Tibial nerve (tissue), 4 donors: ENCODE results near the gene USP5. TPM values are rescaled to one million over a fixed set of nuclear protein-coding genes. Genes with fewer than 3 reads are reported as not detected.
A peak's percentile ranks its signal among the peaks of the same experiment; 100 is the strongest.

ENCODE experiments used
- DNase-seq, 2 donors: peaks; one replicate each; pipeline ENCODE4 v3.0.0-alpha.2; 2019; ENCODE audit warnings: low spot score in 2 of 2
- H3K27ac ChIP-seq, 4 donors: fragments of 200-600 bp; sonication (generic) in 3 of 4; one replicate each; pipeline ENCODE4 v1.5.1; 2017 to 2019; ENCODE audit warnings: mild to moderate bottlenecking in 1 of 4
- H3K27me3 ChIP-seq, 2 donors: fragments of 200-600 bp; sonication (generic) in 1 of 2; one replicate each; pipeline versions ENCODE4 v1.5.1 to v1.6.0; 2017 to 2019
- H3K36me3 ChIP-seq, 3 donors: fragments of 200-600 bp; sonication (generic); one replicate each; pipeline ENCODE4 v1.5.1; 2018 to 2019
- H3K4me1 ChIP-seq, 4 donors: fragments of 200-600 bp; sonication (generic) in 3 of 4; one replicate each; pipeline ENCODE4 v1.5.1; 2017 to 2019
- H3K4me3 ChIP-seq, 4 donors: fragments of 200-600 bp; sonication (generic) in 3 of 4; one replicate each; pipeline ENCODE4 v1.5.1; 2017 to 2019; ENCODE audit warnings: mild to moderate bottlenecking in 1 of 4, moderate library complexity in 1 of 4
- H3K9me3 ChIP-seq, 4 donors: fragments of 200-600 bp; sonication (generic) in 3 of 4; one replicate each; pipeline ENCODE4 v1.5.1; 2017 to 2019
- EP300 ChIP-seq, 2 donors: sonication (generic); formaldehyde crosslinking; IDR thresholded peaks; one replicate each; pipeline ENCODE4 v1.6.1; 2017; ENCODE audit warnings: antibody characterized with exemption in 2 of 2, mild to moderate bottlenecking in 1 of 2
- POLR2A ChIP-seq, 2 donors: fragments of 450-650 bp; IDR thresholded peaks; one replicate each; pipeline ENCODE4 v1.6.1; 2017; ENCODE audit warnings: antibody characterized with exemption in 2 of 2, mild to moderate bottlenecking in 2 of 2, moderate library complexity in 2 of 2
- WGBS, 2 donors: methylation state at CpG; one replicate each; pipeline ENCODE4 v1.1.5; 2018; 5-methylcytosine and 5-hydroxymethylcytosine counted together
- total RNA-seq, 4 donors: library from RNA; depleted of rRNA; stranded (reverse); fragments of >200 nt; gene quantifications; one replicate each; pipeline ENCODE4 v1.1.0, GENCODE V29; 2016
- TF ChIP-seq, protein P1 (sequence below), 5 experiments: fragments of 200-600 bp in 3 of 5; fragments of 450-650 bp in 2 of 5; sonication (generic) in 3 of 5; IDR thresholded peaks; one replicate each; pipeline ENCODE4 v1.5.1; 2016 to 2019; ENCODE audit warnings: antibody characterized with exemption in 5 of 5, mild to moderate bottlenecking in 3 of 5, moderate library complexity in 2 of 5

Gene USP5
- total RNA-seq, 4 donors from 2014 or later, result 47.6 to 63.9 (median 56.8) TPM

GRCh38 chr12:6851153-6851920 lies 613 bp upstream of the USP5 start, which contains the start of gene CDCA3:
Gene CDCA3, minus strand, starts transcription at chr12:6851286. Its CDS starts 334 bp downstream, at chr12:6850952.
- H3K27me3 ChIP-seq, result no peaks in the 10 kb centered on the region
- H3K36me3 ChIP-seq, result peaks cover 0 to 45% (median 3%) of the 10 kb centered on the region in 3 donors
- TF ChIP-seq, protein P1, sequence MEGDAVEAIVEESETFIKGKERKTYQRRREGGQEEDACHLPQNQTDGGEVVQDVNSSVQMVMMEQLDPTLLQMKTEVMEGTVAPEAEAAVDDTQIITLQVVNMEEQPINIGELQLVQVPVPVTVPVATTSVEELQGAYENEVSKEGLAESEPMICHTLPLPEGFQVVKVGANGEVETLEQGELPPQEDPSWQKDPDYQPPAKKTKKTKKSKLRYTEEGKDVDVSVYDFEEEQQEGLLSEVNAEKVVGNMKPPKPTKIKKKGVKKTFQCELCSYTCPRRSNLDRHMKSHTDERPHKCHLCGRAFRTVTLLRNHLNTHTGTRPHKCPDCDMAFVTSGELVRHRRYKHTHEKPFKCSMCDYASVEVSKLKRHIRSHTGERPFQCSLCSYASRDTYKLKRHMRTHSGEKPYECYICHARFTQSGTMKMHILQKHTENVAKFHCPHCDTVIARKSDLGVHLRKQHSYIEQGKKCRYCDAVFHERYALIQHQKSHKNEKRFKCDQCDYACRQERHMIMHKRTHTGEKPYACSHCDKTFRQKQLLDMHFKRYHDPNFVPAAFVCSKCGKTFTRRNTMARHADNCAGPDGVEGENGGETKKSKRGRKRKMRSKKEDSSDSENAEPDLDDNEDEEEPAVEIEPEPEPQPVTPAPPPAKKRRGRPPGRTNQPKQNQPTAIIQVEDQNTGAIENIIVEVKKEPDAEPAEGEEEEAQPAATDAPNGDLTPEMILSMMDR (IDR thresholded peaks at IDR 0.05), result no peak
- TF ChIP-seq POLR2A (IDR thresholded peaks at IDR 0.05) (peak; percentile 28 to 73), EP300 (IDR thresholded peaks at IDR 0.05) (peak in 1 of 2 donors; percentile 85)
- H3K4me1 ChIP-seq, result peaks cover 0 to 23% (median 14%) of the 10 kb centered on the region in 4 donors
- peak; percentile 90 to 96 for DNase-seq
- 0 to 1% methylated on average over 34 of the region's 37 CpGs for WGBS, 2 donors
- H3K4me3 ChIP-seq, result peak within 1 kb of the TSS; percentile 62 to 84 (median 67)
- peak within 1 kb of the TSS; percentile 86 to 99 (median 94) for H3K27ac ChIP-seq
- H3K9me3 ChIP-seq, result no peaks in the 10 kb centered on the region

DNA sequence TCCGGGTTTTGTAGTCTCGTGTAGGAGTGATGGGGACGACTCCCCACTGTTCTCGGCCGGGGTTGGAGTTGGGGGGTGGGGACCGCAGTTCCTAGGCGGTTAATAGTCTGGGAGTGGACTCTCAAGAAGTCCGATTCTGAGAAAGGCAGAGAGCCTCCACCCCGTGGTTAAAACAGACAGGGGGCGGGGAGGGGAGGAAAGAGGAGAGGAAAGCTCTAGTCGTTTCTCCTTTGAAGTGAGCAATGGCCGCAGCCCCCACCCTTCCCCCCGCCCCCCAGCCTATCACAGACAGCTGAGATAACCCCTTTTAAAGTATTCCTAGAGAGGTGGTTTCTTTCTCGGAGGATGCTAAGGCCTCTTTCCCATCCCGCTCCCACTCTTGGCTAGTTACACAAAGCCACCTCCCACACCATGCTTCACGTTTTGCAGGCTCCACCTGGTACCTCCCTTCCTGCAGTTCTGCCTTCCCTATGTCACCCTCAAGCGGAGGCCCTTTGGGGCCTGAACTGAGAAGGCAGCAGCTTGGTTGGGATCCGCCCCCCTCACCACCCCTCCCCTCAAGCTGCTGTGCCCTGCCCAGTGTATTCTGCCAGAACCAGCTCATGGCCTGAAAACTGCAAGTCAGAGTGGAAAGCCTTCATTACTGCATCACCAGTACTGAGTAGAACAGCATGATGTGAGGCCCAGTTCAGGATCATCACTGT lies 853 bp downstream of the USP5 start:
- 1 to 2% methylated on average over 18 of the region's 18 CpGs for WGBS, 2 donors
- Histone ChIP-seq H3K9me3 (no peaks in the 10 kb centered on the region), H3K27me3 (no peaks in the 10 kb centered on the region), H3K27ac (peak overlapping the region; percentile 24 to 94 (median 63)), H3K4me1 (peaks cover 0 to 23% (median 14%) of the 10 kb centered on the region in 4 donors), H3K36me3 (peaks cover 2 to 45% (median 5%) of the 10 kb centered on the region in 3 donors), H3K4me3 (peak overlapping the region; percentile 14 to 84 (median 66))
- DNase-seq, result no peak
- TF ChIP-seq, protein P1 (IDR thresholded peaks at IDR 0.05), result no peak
- TF ChIP-seq POLR2A (IDR thresholded peaks at IDR 0.05) (no peak), EP300 (IDR thresholded peaks at IDR 0.05) (no peak)

DNA sequence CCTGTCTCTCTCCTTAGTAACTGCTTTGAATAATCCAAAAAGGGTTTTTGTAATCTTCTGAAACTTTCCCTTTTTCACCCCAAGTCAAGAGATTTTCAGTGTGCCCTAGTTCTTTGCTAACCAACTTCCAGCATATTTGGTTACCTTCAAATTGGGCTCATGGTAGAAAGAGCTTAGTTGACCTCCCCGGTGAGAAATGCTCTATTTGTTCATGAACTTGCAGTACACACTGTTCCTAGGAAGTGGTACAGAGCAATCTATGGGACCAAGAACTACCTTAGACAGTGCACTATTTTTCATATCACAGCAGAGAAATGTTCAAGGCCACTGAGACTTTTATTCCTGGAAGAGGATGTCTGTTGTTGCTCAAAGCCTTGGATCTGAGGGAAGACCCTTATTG lies 1.7 kb downstream of the USP5 start:
- DNase-seq, result no peak
- Histone ChIP-seq H3K27me3 (no peaks in the 10 kb centered on the region), H3K4me3 (no peak overlapping the region), H3K9me3 (no peaks in the 10 kb centered on the region), H3K27ac (peak overlapping the region in 3 of 4 donors; percentile 24 to 94 (median 88)), H3K36me3 (peaks cover 2 to 46% (median 5%) of the 10 kb centered on the region in 3 donors), H3K4me1 (peaks cover 0 to 23% (median 14%) of the 10 kb centered on the region in 4 donors)
- 76 to 81% methylated on average over 1 of the region's 1 CpG for WGBS, 2 donors
- no peak for TF ChIP-seq POLR2A (IDR thresholded peaks at IDR 0.05)
- TF ChIP-seq EP300 (IDR thresholded peaks at IDR 0.05), result no peak
- TF ChIP-seq, protein P1 (IDR thresholded peaks at IDR 0.05), result no peak

DNA sequence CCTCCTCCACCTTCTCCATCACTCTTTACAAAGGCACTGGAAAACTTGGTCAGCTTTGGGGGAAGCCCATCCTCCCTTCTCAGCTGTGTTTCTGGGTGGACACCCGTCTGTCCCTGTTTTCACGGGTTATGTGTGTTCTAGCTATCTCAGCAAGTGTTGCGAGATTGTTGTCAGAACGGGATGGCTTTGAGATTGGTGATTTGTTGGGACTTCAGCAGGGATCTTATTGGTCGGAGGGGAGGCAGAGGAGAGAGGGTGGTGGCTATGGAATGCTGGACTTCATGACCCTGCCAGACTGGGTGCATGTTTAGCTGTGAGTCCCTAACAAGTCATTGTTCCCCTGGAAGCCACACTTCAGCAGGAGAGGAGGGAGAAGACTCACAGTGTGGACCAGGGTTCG lies 2.1 kb downstream of the USP5 start:
- Histone ChIP-seq H3K27me3 (no peaks in the 10 kb centered on the region), H3K27ac (peak overlapping the region in 2 of 4 donors; percentile 88 to 94), H3K9me3 (no peaks in the 10 kb centered on the region), H3K4me3 (no peak overlapping the region), H3K36me3 (peaks cover 2 to 46% (median 6%) of the 10 kb centered on the region in 3 donors), H3K4me1 (peaks cover 0 to 23% (median 14%) of the 10 kb centered on the region in 4 donors)
- WGBS, 2 donors, result 80% methylated on average over 6 of the region's 6 CpGs
- TF ChIP-seq EP300 (IDR thresholded peaks at IDR 0.05), result no peak
- TF ChIP-seq, protein P1 (IDR thresholded peaks at IDR 0.05), result no peak
- no peak for TF ChIP-seq POLR2A (IDR thresholded peaks at IDR 0.05)
- no peak for DNase-seq
